Measurements from ENCODE around the gene CRELD1. TPM values are rescaled to one million over a fixed set of nuclear protein-coding genes. Genes with fewer than 3 reads are reported as not detected.

The CRELD1 gene
- total and polyA plus RNA-seq, 2 of the 4 experiments (the other 2 are of a cell fraction) = 8.6 to 25.7 TPM

DNA sequence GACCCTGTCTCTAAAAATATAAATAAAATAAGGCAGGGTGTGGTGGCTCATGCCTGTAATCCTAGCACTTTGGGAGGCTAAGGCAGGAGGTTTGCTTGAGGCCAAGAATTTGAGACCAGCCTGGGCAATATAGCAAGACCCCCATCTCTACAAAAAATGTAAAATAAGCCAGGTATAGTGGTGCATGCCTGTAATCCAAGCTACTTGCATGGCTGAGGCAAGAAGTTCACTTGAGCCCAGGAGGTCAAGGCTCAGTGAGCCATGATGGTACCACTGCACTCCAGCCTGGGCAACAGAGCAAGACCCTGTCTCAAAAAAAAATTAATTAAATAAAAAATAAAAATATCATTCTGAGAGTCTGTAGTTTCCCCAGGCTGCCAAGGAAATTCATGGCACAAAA, 47.3 kb upstream of the CRELD1 start:
- Histone ChIP-seq H3K36me3 (ENCODE audit: control insufficient read depth, insufficient read depth, low read length) (no peaks in the 10 kb centered on the region), H3K9ac (ENCODE audit: low read depth, low read length) (no peak overlapping the region), H4K91ac (ENCODE audit: insufficient read depth, low read depth, low read length) (no peak overlapping the region; the same call in 1 of the 2 replicates), H2BK15ac (ENCODE audit: low read depth, low read length) (no peak overlapping the region), H2AK5ac (ENCODE audit: low read depth, low read length) (no peak overlapping the region), H3K4me1 (ENCODE audit: control insufficient read depth, insufficient read depth, low read length) (peaks cover 6% of the 10 kb centered on the region), H3K4ac (ENCODE audit: low read depth, low read length) (no peak overlapping the region), H3K14ac (replicated peaks; ENCODE audit: low read depth, low read length) (no peak overlapping the region), H2BK5ac (ENCODE audit: low read depth, low read length, poor library complexity, severe bottlenecking) (no peak overlapping the region), H4K20me1 (ENCODE audit: insufficient read depth, low read length) (no peaks in the 10 kb centered on the region), H3K4me2 (ENCODE audit: low read depth, low read length) (no peak overlapping the region), H3K9me1 (ENCODE audit: insufficient read depth, low read length) (no peaks in the 10 kb centered on the region), H3K4me3 (ENCODE audit: insufficient read depth, low read depth, low read length) (no peak overlapping the region), H3K27ac (ENCODE audit: insufficient read depth, low read length) (no peak overlapping the region), H3K27me3 (ENCODE audit: control insufficient read depth, insufficient read depth, low read length) (no peaks in the 10 kb centered on the region), H3K18ac (ENCODE audit: low read depth, low read length) (no peak overlapping the region), H4K8ac (ENCODE audit: low read depth in 2 of 2, low read length in 2 of 2) (no peak overlapping the region), H3K9me3 (ENCODE audit: control insufficient read depth, insufficient read depth, low read length) (no peaks in the 10 kb centered on the region), H2BK20ac (ENCODE audit: low read depth, low read length) (no peak overlapping the region), H3K79me1 (ENCODE audit: low read depth in 1 of 2, low read length in 2 of 2) (peaks cover 0 to 8% of the 10 kb centered on the region in 2 experiments; a peak in 2 of 4 replicates), H2BK120ac (ENCODE audit: low read depth, low read length) (no peak overlapping the region), H3K23ac (ENCODE audit: low read depth, low read length) (no peak overlapping the region), H3K56ac (ENCODE audit: extremely low read depth, insufficient read depth, low read length) (no peak overlapping the region), H2AFZ (replicated peaks; ENCODE audit: low read length, poor library complexity) (no peak overlapping the region), H2AK9ac (replicated peaks; ENCODE audit: low read depth, low read length, poor library complexity) (no peak overlapping the region), H4K5ac (ENCODE audit: low read depth, low read length) (no peak overlapping the region)
- TF ChIP-seq, protein P1, sequence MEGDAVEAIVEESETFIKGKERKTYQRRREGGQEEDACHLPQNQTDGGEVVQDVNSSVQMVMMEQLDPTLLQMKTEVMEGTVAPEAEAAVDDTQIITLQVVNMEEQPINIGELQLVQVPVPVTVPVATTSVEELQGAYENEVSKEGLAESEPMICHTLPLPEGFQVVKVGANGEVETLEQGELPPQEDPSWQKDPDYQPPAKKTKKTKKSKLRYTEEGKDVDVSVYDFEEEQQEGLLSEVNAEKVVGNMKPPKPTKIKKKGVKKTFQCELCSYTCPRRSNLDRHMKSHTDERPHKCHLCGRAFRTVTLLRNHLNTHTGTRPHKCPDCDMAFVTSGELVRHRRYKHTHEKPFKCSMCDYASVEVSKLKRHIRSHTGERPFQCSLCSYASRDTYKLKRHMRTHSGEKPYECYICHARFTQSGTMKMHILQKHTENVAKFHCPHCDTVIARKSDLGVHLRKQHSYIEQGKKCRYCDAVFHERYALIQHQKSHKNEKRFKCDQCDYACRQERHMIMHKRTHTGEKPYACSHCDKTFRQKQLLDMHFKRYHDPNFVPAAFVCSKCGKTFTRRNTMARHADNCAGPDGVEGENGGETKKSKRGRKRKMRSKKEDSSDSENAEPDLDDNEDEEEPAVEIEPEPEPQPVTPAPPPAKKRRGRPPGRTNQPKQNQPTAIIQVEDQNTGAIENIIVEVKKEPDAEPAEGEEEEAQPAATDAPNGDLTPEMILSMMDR (conservative IDR thresholded peaks at IDR 0.05; ENCODE audit: low read depth, low read length) = no peak
- no peak for TF ChIP-seq RAD21 (IDR thresholded peaks at IDR 0.05; ENCODE audit: low read length)
- intact Hi-C loops (cut with micrococcal nuclease) = no loop called here
- DNase-seq (no peak), ATAC-seq (ENCODE audit: low read depth) (no peak)
- in situ Hi-C loops (cut with MboI; ENCODE audit: low sequenced_read_pairs) = no loop called here
- CTCF ChIA-PET = no interaction called here
- POLR2A ChIA-PET (ENCODE audit: unreplicated experiment) = no interaction called here
- BruUV-seq (replicated peaks) = no TSS peak
- dilution Hi-C loops (cut with HindIII; ENCODE audit: low sequenced_read_pairs, unreplicated experiment) = no loop called here

All from IMR-90 (cell line).